Liver (tissue), 9 donors: ENCODE results near the gene GREM1. TPM values are rescaled to one million over a fixed set of nuclear protein-coding genes. Genes with fewer than 3 reads are reported as not detected.

ENCODE experiments used
- DNase-seq: peaks from one replicate; pipeline ENCODE4 v3.0.0-alpha.2; 2017; ENCODE audit warnings: low spot score
- H3K27ac ChIP-seq, 2 donors: one replicate each; pipeline ENCODE4 v1.7.0; 2013; ENCODE audit warnings: inconsistent platforms in 2 of 2, low read length in 2 of 2, control low read depth in 1 of 2, low read depth in 1 of 2, mild to moderate bottlenecking in 1 of 2
- H3K27me3 ChIP-seq, 4 donors: one replicate each; pipeline versions ENCODE4 v1.6.1 to v1.7.0; 2013; ENCODE audit warnings: low read length in 3 of 4, inconsistent platforms in 1 of 4, mild to moderate bottlenecking in 1 of 4, moderate library complexity in 1 of 4; ENCODE audit not compliant: control insufficient read depth in 4 of 4, insufficient read depth in 4 of 4
- H3K36me3 ChIP-seq, 4 donors: one replicate each; pipeline versions ENCODE4 v1.6.1 to v1.7.0; 2013; ENCODE audit warnings: low read length in 3 of 4, mild to moderate bottlenecking in 3 of 4, low read depth in 1 of 4, moderate library complexity in 1 of 4; ENCODE audit not compliant: control insufficient read depth in 4 of 4, insufficient read depth in 3 of 4
- H3K4me1 ChIP-seq, 4 donors: one replicate each; pipeline versions ENCODE4 v1.6.1 to v1.7.0; 2013; ENCODE audit warnings: low read length in 3 of 4, mild to moderate bottlenecking in 3 of 4, moderate library complexity in 1 of 4; ENCODE audit not compliant: control insufficient read depth in 4 of 4, insufficient read depth in 4 of 4
- H3K4me3 ChIP-seq, 3 donors: one replicate each; pipeline versions ENCODE4 v1.6.1 to v1.7.0; 2013; ENCODE audit warnings: low read length in 3 of 3, control low read depth in 1 of 3, low read depth in 1 of 3, mild to moderate bottlenecking in 1 of 3
- H3K9ac ChIP-seq, 2 donors: one replicate each; pipeline ENCODE4 v1.7.0; 2013; ENCODE audit warnings: low read length in 2 of 2, mild to moderate bottlenecking in 2 of 2, moderate library complexity in 2 of 2, control low read depth in 1 of 2, low read depth in 1 of 2
- H3K9me3 ChIP-seq, 4 donors: one replicate each; pipeline versions ENCODE4 v1.6.1 to v1.7.0; 2013; ENCODE audit warnings: low read length in 3 of 4; ENCODE audit not compliant: control insufficient read depth in 4 of 4
- CTCF ChIP-seq: fragments of 150-350 bp; IDR thresholded peaks from 2 replicates; pipeline ENCODE4 v1.5.1; 2017; ENCODE audit warnings: improper control_type of control experiment, low read depth, low read length; ENCODE audit not compliant: missing input control
- EGR1 ChIP-seq, 2 donors: IDR thresholded peaks; 2 replicates each; pipeline ENCODE4 v1.6.1; 2016 to 2018; ENCODE audit warnings: antibody characterized with exemption in 2 of 2, low read depth in 2 of 2
- FOXA1 ChIP-seq: IDR thresholded peaks from 2 replicates; pipeline ENCODE4 v1.6.1; 2016; ENCODE audit warnings: antibody characterized with exemption
- FOXA2 ChIP-seq: IDR thresholded peaks from 2 replicates; pipeline ENCODE4 v1.6.1; 2016; ENCODE audit warnings: antibody characterized with exemption
- GABPA ChIP-seq, 2 donors: IDR thresholded peaks in 1 of 2; conservative IDR thresholded peaks in 1 of 2; 2 replicates each; pipeline ENCODE4 v1.6.1; 2016; ENCODE audit warnings: antibody characterized with exemption in 2 of 2, mild to moderate bottlenecking in 1 of 2, moderate library complexity in 1 of 2
- HNF4A ChIP-seq, 2 donors: conservative IDR thresholded peaks; 2 replicates each; pipeline ENCODE4 v1.6.1; 2016; ENCODE audit warnings: antibody characterized with exemption in 2 of 2, mild to moderate bottlenecking in 2 of 2
- HNF4G ChIP-seq: IDR thresholded peaks from 2 replicates; pipeline ENCODE4 v1.6.1; 2016; ENCODE audit warnings: antibody characterized with exemption
- JUND ChIP-seq, 2 donors: IDR thresholded peaks; 2 replicates each; pipeline ENCODE4 v1.6.1; 2016; ENCODE audit warnings: antibody characterized with exemption in 2 of 2
- MAX ChIP-seq: IDR thresholded peaks from 2 replicates; pipeline ENCODE4 v1.6.1; 2016; ENCODE audit warnings: antibody characterized with exemption
- NR2F2 ChIP-seq: IDR thresholded peaks from 2 replicates; pipeline ENCODE4 v1.6.1; 2016; ENCODE audit warnings: antibody characterized with exemption
- REST ChIP-seq: IDR thresholded peaks from 2 replicates; pipeline ENCODE4 v1.6.1; 2016; ENCODE audit warnings: antibody characterized with exemption, mild to moderate bottlenecking
- RXRA ChIP-seq, 2 donors: IDR thresholded peaks; 2 replicates each; pipeline ENCODE4 v1.6.1; 2017 to 2018; ENCODE audit warnings: antibody characterized with exemption in 2 of 2, mild to moderate bottlenecking in 1 of 2
- SP1 ChIP-seq: IDR thresholded peaks from 2 replicates; pipeline ENCODE4 v1.6.1; 2018; ENCODE audit warnings: antibody characterized with exemption, mild to moderate bottlenecking
- TAF1 ChIP-seq: conservative IDR thresholded peaks from 2 replicates; pipeline ENCODE4 v1.6.1; 2016; ENCODE audit warnings: antibody characterized with exemption, mild to moderate bottlenecking
- YY1 ChIP-seq: IDR thresholded peaks from 2 replicates; pipeline ENCODE4 v1.6.1; 2016; ENCODE audit warnings: antibody characterized with exemption, mild to moderate bottlenecking
- ZBTB33 ChIP-seq: IDR thresholded peaks from 2 replicates; pipeline ENCODE4 v1.6.1; 2016; ENCODE audit warnings: antibody characterized with exemption
- WGBS: extraction: QIAGEN DNeasy Blood & Tissue Kit; methylation state at CpG from one replicate; pipeline ENCODE4 v1.1.7; 2013; 5-methylcytosine and 5-hydroxymethylcytosine counted together
- polyA plus RNA-seq, 2 donors: library from polyadenylated mRNA; stranded (reverse) in 1 of 2; unstranded in 1 of 2; fragments of 200-250 nt in 1 of 2; fragments of >200 nt in 1 of 2; fragmentation: Nextera tagmentation in 1 of 2; extraction: Ambion mirVana in 1 of 2; gene quantifications; one replicate each; pipeline versions ENCODE4 v1.2.1 to v1.2.3, GENCODE V29; 2013 to 2015
- total RNA-seq, 2 donors: library from RNA; depleted of rRNA; stranded (reverse); fragments of >200 nt; gene quantifications; one replicate each; pipeline ENCODE4 v1.2.3, GENCODE V29; 2014
- TF ChIP-seq, protein P1 (sequence below): IDR thresholded peaks from 2 replicates; pipeline ENCODE4 v1.6.1; 2016; ENCODE audit warnings: antibody characterized with exemption
- donor health status: healthy.
- donor health status: healthy.
- donor health status: healthy.
- donor health status: healthy.
- donor health status: healthy.

Gene GREM1
- total and polyA plus RNA-seq, 4 donors = under 0.01 to 1.6 (median 0.50) TPM

GRCh38 chr15:32763295-32763694, 45.5 kb downstream of the GREM1 start:
- no peak overlapping the region for H3K27ac ChIP-seq
- TF ChIP-seq NR2F2 (no peak), EGR1 (IDR thresholded peaks at IDR 0.05; ENCODE audit: low read depth in 2 of 2) (no peak), CTCF (no peak), MAX (no peak), FOXA2 (no peak), RXRA (IDR thresholded peaks at IDR 0.05) (no peak), HNF4G (no peak), HNF4A (conservative IDR thresholded peaks at IDR 0.05) (no peak), FOXA1 (no peak), SP1 (no peak), YY1 (no peak), TAF1 (no peak), GABPA (IDR thresholded peaks at IDR 0.05 in 1 of 2, conservative IDR thresholded peaks at IDR 0.05 in 1 of 2) (no peak)
- TF ChIP-seq, protein P1, sequence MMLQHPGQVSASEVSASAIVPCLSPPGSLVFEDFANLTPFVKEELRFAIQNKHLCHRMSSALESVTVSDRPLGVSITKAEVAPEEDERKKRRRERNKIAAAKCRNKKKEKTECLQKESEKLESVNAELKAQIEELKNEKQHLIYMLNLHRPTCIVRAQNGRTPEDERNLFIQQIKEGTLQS = no peak

DNA sequence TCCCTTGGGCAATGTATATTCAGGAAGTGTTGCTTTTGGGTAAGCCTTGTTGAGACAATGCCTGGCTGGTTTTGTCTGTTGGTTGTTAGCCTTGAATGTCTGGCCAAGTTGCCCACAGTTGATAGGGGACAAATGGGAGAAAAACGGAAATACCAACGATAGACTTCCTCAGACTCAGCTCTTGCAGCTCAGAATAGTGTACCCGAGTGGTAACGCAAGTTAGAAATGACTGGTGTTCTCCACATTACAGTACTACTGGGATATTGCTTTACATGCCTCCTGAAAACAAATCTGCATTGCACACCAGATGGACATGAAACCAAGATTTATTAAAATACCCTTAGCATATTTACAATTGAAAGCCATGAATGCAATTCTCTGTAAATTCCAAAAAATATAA, 47.4 kb downstream of the GREM1 start:
- Histone ChIP-seq H3K9ac (no peak overlapping the region), H3K4me3 (no peak overlapping the region), H3K27me3 (no peaks in the 10 kb centered on the region), H3K36me3 (no peaks in the 10 kb centered on the region), H3K4me1 (no peaks in the 10 kb centered on the region), H3K9me3 (no peaks in the 10 kb centered on the region), H3K27ac (no peak overlapping the region)
- TF ChIP-seq FOXA1 (no peak), MAX (no peak), TAF1 (no peak), HNF4A (conservative IDR thresholded peaks at IDR 0.05) (no peak), YY1 (no peak), ZBTB33 (no peak), SP1 (no peak), CTCF (no peak), NR2F2 (no peak), EGR1 (IDR thresholded peaks at IDR 0.05; ENCODE audit: low read depth in 2 of 2) (no peak), REST (no peak), HNF4G (no peak), FOXA2 (no peak), JUND (IDR thresholded peaks at IDR 0.05) (no peak)
- TF ChIP-seq, protein P1 = no peak
- WGBS = 65% methylated on average over 4 of the region's 4 CpGs
- no peak for DNase-seq

More at GRCh38 chr15:32763295-32763694, 45.5 kb downstream of the GREM1 start:
- Histone ChIP-seq H3K9ac (no peak overlapping the region), H3K36me3 (no peaks in the 10 kb centered on the region), H3K4me3 (no peak overlapping the region), H3K4me1 (no peaks in the 10 kb centered on the region), H3K27me3 (no peaks in the 10 kb centered on the region), H3K9me3 (no peaks in the 10 kb centered on the region)
- WGBS = 82% methylated on average over 1 of the region's 1 CpG
- DNase-seq = no peak
